ENCODE data around the gene SPSB4.

DNA sequence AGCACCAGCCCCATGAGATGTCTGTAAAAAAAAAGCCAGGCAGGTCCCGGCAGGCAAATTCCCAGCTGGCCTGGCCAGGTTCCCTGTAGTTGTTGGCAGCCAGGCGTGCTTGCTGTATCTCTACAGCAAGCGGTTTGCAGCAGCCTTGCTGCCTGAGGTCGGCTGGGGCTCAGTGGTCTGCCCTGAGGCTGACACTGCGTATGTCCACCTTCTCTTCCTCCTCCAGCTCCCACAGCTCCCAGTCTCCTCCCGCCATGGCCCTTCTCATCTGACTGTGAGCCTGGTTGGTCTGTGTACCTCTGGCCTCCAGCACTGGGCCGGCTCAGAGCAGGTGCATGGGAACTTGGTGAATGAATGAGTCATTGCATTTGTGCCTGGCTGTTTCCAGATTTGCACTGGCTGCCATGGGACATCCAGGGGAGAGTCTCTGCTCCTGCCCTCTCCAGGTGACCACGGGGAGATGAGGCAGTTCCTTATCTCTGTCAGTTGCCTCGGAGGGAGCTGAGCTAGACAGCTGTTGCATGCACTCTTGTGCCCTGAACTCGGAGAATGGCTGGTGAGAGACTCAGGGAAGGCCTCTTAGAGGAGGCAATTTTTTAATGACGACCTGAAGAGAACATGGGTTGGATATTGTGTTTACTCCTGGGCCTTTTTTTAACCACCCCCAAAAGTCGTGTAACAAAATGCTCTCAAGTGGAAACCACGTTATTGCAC lies 43.0 kb downstream of the SPSB4 start:
- TF ChIP-seq, protein P1, sequence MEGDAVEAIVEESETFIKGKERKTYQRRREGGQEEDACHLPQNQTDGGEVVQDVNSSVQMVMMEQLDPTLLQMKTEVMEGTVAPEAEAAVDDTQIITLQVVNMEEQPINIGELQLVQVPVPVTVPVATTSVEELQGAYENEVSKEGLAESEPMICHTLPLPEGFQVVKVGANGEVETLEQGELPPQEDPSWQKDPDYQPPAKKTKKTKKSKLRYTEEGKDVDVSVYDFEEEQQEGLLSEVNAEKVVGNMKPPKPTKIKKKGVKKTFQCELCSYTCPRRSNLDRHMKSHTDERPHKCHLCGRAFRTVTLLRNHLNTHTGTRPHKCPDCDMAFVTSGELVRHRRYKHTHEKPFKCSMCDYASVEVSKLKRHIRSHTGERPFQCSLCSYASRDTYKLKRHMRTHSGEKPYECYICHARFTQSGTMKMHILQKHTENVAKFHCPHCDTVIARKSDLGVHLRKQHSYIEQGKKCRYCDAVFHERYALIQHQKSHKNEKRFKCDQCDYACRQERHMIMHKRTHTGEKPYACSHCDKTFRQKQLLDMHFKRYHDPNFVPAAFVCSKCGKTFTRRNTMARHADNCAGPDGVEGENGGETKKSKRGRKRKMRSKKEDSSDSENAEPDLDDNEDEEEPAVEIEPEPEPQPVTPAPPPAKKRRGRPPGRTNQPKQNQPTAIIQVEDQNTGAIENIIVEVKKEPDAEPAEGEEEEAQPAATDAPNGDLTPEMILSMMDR (IDR thresholded peaks at IDR 0.05) = no peak
- TF ChIP-seq, protein P2, sequence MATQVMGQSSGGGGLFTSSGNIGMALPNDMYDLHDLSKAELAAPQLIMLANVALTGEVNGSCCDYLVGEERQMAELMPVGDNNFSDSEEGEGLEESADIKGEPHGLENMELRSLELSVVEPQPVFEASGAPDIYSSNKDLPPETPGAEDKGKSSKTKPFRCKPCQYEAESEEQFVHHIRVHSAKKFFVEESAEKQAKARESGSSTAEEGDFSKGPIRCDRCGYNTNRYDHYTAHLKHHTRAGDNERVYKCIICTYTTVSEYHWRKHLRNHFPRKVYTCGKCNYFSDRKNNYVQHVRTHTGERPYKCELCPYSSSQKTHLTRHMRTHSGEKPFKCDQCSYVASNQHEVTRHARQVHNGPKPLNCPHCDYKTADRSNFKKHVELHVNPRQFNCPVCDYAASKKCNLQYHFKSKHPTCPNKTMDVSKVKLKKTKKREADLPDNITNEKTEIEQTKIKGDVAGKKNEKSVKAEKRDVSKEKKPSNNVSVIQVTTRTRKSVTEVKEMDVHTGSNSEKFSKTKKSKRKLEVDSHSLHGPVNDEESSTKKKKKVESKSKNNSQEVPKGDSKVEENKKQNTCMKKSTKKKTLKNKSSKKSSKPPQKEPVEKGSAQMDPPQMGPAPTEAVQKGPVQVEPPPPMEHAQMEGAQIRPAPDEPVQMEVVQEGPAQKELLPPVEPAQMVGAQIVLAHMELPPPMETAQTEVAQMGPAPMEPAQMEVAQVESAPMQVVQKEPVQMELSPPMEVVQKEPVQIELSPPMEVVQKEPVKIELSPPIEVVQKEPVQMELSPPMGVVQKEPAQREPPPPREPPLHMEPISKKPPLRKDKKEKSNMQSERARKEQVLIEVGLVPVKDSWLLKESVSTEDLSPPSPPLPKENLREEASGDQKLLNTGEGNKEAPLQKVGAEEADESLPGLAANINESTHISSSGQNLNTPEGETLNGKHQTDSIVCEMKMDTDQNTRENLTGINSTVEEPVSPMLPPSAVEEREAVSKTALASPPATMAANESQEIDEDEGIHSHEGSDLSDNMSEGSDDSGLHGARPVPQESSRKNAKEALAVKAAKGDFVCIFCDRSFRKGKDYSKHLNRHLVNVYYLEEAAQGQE (IDR thresholded peaks at IDR 0.05; ENCODE audit: insufficient read depth in 1 of 2, low read depth in 2 of 2, low read length in 1 of 2) = no peak
- no peak for TF ChIP-seq POLR2AphosphoS5 (IDR thresholded peaks at IDR 0.05; ENCODE audit: low read depth, low read length)
